Upper lobe of left lung (tissue), 4 donors: ENCODE measurements around the gene FASTKD2.

Source experiments
- EP300 ChIP-seq, 4 donors: sonication (generic); formaldehyde crosslinking; IDR thresholded peaks; one replicate each; pipeline ENCODE4 v1.5.1; 2017; ENCODE audit warnings: antibody characterized with exemption in 4 of 4, control low read depth in 2 of 4
- TF ChIP-seq, protein P1 (sequence below), 6 experiments: fragments of 450-650 bp in 4 of 6; fragments of 200-600 bp in 2 of 6; sonication (generic) in 2 of 6; IDR thresholded peaks; one replicate each; pipeline ENCODE4 v1.5.1; 2016 to 2019; ENCODE audit warnings: antibody characterized with exemption in 6 of 6

DNA sequence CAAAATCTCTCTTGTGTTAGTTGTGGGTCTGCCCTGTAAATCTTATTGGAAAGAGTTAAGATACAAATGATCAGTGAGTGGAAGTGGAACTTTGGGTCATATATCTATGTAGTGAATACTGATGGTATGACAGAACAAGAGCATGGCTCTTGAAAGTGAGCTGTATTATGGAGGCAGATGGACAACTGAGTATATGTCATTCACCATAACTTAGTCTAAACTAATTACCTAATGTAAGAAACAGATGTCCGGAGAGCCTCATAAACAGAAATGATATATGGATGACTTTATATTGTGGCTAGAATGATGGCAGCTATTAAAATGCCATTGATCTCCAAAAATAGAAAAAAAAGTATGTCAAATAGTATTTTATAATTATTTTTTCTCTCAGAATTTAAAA lies 72.4 kb downstream of the FASTKD2 start:
- TF ChIP-seq, protein P1, sequence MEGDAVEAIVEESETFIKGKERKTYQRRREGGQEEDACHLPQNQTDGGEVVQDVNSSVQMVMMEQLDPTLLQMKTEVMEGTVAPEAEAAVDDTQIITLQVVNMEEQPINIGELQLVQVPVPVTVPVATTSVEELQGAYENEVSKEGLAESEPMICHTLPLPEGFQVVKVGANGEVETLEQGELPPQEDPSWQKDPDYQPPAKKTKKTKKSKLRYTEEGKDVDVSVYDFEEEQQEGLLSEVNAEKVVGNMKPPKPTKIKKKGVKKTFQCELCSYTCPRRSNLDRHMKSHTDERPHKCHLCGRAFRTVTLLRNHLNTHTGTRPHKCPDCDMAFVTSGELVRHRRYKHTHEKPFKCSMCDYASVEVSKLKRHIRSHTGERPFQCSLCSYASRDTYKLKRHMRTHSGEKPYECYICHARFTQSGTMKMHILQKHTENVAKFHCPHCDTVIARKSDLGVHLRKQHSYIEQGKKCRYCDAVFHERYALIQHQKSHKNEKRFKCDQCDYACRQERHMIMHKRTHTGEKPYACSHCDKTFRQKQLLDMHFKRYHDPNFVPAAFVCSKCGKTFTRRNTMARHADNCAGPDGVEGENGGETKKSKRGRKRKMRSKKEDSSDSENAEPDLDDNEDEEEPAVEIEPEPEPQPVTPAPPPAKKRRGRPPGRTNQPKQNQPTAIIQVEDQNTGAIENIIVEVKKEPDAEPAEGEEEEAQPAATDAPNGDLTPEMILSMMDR (IDR thresholded peaks at IDR 0.05), result no peak
- TF ChIP-seq EP300 (IDR thresholded peaks at IDR 0.05), result no peak
